GM12878 (cell line): Measurements from ENCODE around the gene KLRK1. TPM values are rescaled to one million over a fixed set of nuclear protein-coding genes. Genes with fewer than 3 reads are reported as not detected.
A peak's percentile ranks its signal among the peaks of the same experiment; 100 is the strongest.

ENCODE experiments used
- ATAC-seq: fragments of 200-7000 bp; cut with Tn5 transposase; 3 replicates; pipeline ENCODE4 v1.9.1; 2020; ENCODE audit warnings: mild to moderate bottlenecking, moderate library complexity
- BruUV-seq: library from RNA; stranded (reverse); fragments of 400-500 nt; replicated peaks from 2 replicates; lab custom pipeline; 2021; lab: Mats Ljungman, UMichigan
- CTCF ChIA-PET: fragments of 300-600 bp; sonication (Branson Sonifier 250); formaldehyde crosslinking; extraction: SDS; loops from one replicate; lab custom pipeline; 2021; ENCODE audit warnings: inconsistent platforms; lab: Yijun Ruan, JAX
- POLR2A ChIA-PET: fragments of 350-600 bp; formaldehyde crosslinking; extraction: SDS; loops from one replicate; lab custom pipeline; 2021; ENCODE audit warnings: inconsistent platforms; lab: Charles Lee
- RAD21 ChIA-PET: fragments of 300-600 bp; sonication (Branson Sonifier 250); formaldehyde crosslinking; loops from one replicate; lab custom pipeline; 2023; ENCODE audit warnings: antibody characterized with exemption; ENCODE audit not compliant: unreplicated experiment; lab: Charles Lee
- SMC1A ChIA-PET: fragments of 300-600 bp; sonication (Branson Sonifier 250); formaldehyde crosslinking; loops from one replicate; lab custom pipeline; 2023; ENCODE audit not compliant: unreplicated experiment, uncharacterized antibody; lab: Charles Lee
- DNase-seq: peaks from one replicate; pipeline ENCODE4 v3.0.0-alpha.2; 2011; ENCODE audit warnings: low read depth, low spot score
- FAIRE-seq: peaks from 3 replicates; lab custom pipeline; 2011; peaks lifted over from hg19 to GRCh38; lab: Jason Lieb, UNC
- H2AFZ ChIP-seq: 2 replicates; pipeline ENCODE4 v1.6.0; 2011; ENCODE audit warnings: low read depth, low read length, control low read depth; ENCODE audit not compliant: control insufficient read depth
- H3K27ac ChIP-seq: 2 replicates; pipeline ENCODE4 v1.5.1; 2011; ENCODE audit warnings: control low read depth; ENCODE audit not compliant: control insufficient read depth, insufficient read depth
- H3K27me3 ChIP-seq, 2 experiments: replicated peaks in 1 of 2; 2 replicates each; pipeline versions ENCODE4 v1.6.0 to v1.6.1; 2011; ENCODE audit warnings: low read length in 1 of 2; ENCODE audit not compliant: control insufficient read depth in 2 of 2, insufficient read depth in 2 of 2
- H3K36me3 ChIP-seq, 2 experiments: 2 replicates each; pipeline ENCODE4 v1.5.1; 2011; ENCODE audit warnings: low read length in 1 of 2; ENCODE audit not compliant: control insufficient read depth in 2 of 2, insufficient read depth in 2 of 2
- H3K4me1 ChIP-seq: 2 replicates; pipeline ENCODE4 v1.6.1; 2011; ENCODE audit warnings: mild to moderate bottlenecking, low read length, moderate library complexity, mixed read lengths; ENCODE audit not compliant: control insufficient read depth, insufficient read depth
- H3K4me2 ChIP-seq: 2 replicates; pipeline ENCODE4 v1.6.0; 2011; ENCODE audit warnings: control low read depth; ENCODE audit not compliant: control insufficient read depth, insufficient read depth
- H3K4me3 ChIP-seq: fragments of 200-600 bp; sonication (generic); 2 replicates; pipeline ENCODE4 v1.5.1; 2016
- H3K79me2 ChIP-seq: 2 replicates; pipeline ENCODE4 v1.6.0; 2011; ENCODE audit warnings: low read length; ENCODE audit not compliant: control insufficient read depth, insufficient read depth
- H3K9ac ChIP-seq: 2 replicates; pipeline ENCODE4 v1.8.0; 2011; ENCODE audit warnings: low read length, control low read depth, mixed read lengths; ENCODE audit not compliant: control insufficient read depth, insufficient read depth
- H3K9me3 ChIP-seq: replicated peaks from 3 replicates; pipeline ENCODE4 v1.5.1; 2011; ENCODE audit warnings: mild to moderate bottlenecking, low read length; ENCODE audit not compliant: control insufficient read depth, insufficient read depth
- H4K20me1 ChIP-seq: 2 replicates; pipeline ENCODE4 v1.6.0; 2011; ENCODE audit not compliant: control insufficient read depth, insufficient read depth
- CHD2 ChIP-seq: IDR thresholded peaks from 2 replicates; pipeline ENCODE4 v1.6.1; 2011; ENCODE audit warnings: low read depth, low read length, improper control_type of control experiment, borderline replicate concordance
- EED ChIP-seq: sonication (generic); IDR thresholded peaks from 2 replicates; pipeline ENCODE4 v1.6.1; 2016; ENCODE audit warnings: antibody characterized with exemption, low read depth
- YY1 ChIP-seq: IDR thresholded peaks from 2 replicates; pipeline ENCODE4 v1.6.1; 2011; ENCODE audit warnings: low read depth, mild to moderate bottlenecking, low read length
- ZNF384 ChIP-seq: IDR thresholded peaks from 2 replicates; pipeline ENCODE4 v1.6.1; 2012; ENCODE audit warnings: low read depth, mild to moderate bottlenecking, low read length, improper control_type of control experiment, borderline replicate concordance
- WGBS: methylation state at CpG from one replicate; pipeline ENCODE4 v1.1.6; 2016; ENCODE audit warnings: low lambda C conversion rate; ENCODE audit not compliant: insufficient replicate concordance, insufficient coverage; ENCODE audit errors: missing lambda C conversion rate; 5-methylcytosine and 5-hydroxymethylcytosine counted together
- in situ Hi-C: fragments of 300-500 bp; cut with MboI; formaldehyde crosslinking; loops from 9 replicates; pipeline ENCODE4 v1.14.3; 2018; ENCODE audit warnings: mixed read lengths
- intact Hi-C: fragments of 100-400 bp; cut with micrococcal nuclease; formaldehyde crosslinking; loops from one replicate; pipeline ENCODE4 v1.14.2; 2022; ENCODE audit not compliant: unreplicated experiment
- polyA plus RNA-seq, 11 experiments: library from polyadenylated mRNA; depleted of rRNA in 4 of 11; unstranded in 6 of 11; stranded (reverse) in 5 of 11; fragments of >200 nt; fragmentation: Nextera tagmentation in 4 of 11; fragmentation: Illumina TruSeq in 1 of 11; extraction: Ambion mirVana in 4 of 11; extraction: Trizol in 1 of 11; gene quantifications; 1 replicate in 1 of 11; 2 replicates in 10 of 11; pipeline versions ENCODE4 v1.2.1 to v1.2.3, GENCODE V29; 2011 to 2016; ENCODE audit warnings: inconsistent platforms in 2 of 11, missing spikeins in 2 of 11, low read depth in 1 of 11
- total RNA-seq, 4 experiments: library from RNA; depleted of rRNA in 3 of 4; stranded (reverse); fragments of >200 nt in 3 of 4; fragmentation: Illumina TruSeq in 1 of 4; extraction: Trizol in 1 of 4; gene quantifications; 2 replicates each; pipeline versions ENCODE4 v1.2.1 to v1.2.3, GENCODE V29; 2013 to 2021

KLRK1 gene
- total and polyA plus RNA-seq, 10 of the 15 experiments (the other 5 are each of a cell fraction or from before 2014, with no cell fraction given), result 0.27 to 2.0 (median 0.99) TPM

- Histone ChIP-seq H3K4me3 (no peak overlapping the region), H4K20me1 (no peaks in the 10 kb centered on the region), H3K9ac (no peak overlapping the region), H3K79me2 (no peaks in the 10 kb centered on the region), H3K4me1 (peaks cover 21% of the 10 kb centered on the region), H3K36me3 (no peaks in the 10 kb centered on the region), H3K27ac (no peak overlapping the region), H3K27me3 (no peaks in the 10 kb centered on the region), H3K9me3 (peaks cover 1% of the 10 kb centered on the region; the same call in 1 of the 3 replicates), H2AFZ (0 out of 2 replicates have a peak overlapping the region, but pooled peaks have one; percentile 38), H3K4me2 (no peak overlapping the region; the same call in 1 of the 2 replicates)
- BruUV-seq, result no TSS peak
- no peak for ATAC-seq
- FAIRE-seq, result no peak
- ChIA-PET CTCF (no interaction called here), SMC1A (interaction anchor here (6.5 kb wide), 1 partner anchor 33 kb away, joined by 41 read pairs; no protein-coding TSS in a partner anchor), POLR2A (interaction anchor here (0.6 to 4.1 kb wide), 3 partner anchors 30 to 1359 kb away, joined by 4 to 24 read pairs (median 6); no protein-coding TSS in a partner anchor), RAD21 (interaction anchor here (0.7 to 6.0 kb wide), 4 partner anchors 24 to 45 kb away, joined by 5 to 75 read pairs (median 14); no protein-coding TSS in a partner anchor)
- DNase-seq, result no peak
- 62% methylated on average over 3 of the region's 3 CpGs for WGBS
- in situ Hi-C loops (no loop called here), intact Hi-C loops (no loop called here)
- TF ChIP-seq ZNF384 (0 out of 2 replicates have a peak, but pooled peaks have one; percentile 21), YY1 (0 out of 2 replicates have a peak, but pooled peaks have one; percentile 13), EED (no peak)
Observed at GRCh38 chr12:10362325-10362724, 27.5 kb downstream of the KLRK1 start.

DNA sequence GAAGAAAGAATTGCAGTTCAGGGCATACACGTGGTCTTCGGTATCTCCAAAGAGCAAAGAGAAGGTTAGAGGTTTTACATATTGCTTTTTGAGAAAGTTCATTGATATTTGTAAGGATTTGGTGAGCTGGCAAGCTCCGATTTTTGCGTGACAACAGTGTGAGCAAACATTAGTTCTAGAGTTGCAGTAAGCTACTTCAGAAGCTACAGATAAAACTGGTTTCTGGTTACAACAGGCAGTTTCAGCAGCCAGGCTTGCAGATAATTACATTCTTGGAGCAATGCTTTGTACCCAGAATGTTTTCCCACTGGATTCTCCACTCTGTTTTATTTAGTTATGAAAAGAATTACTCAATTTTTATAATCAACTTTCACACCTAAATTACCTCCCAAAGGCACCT lies 28.2 kb downstream of the KLRK1 start:
- H3K9ac ChIP-seq, result no peak overlapping the region
- CTCF ChIA-PET, result no interaction called here
- H4K20me1 ChIP-seq, result no peaks in the 10 kb centered on the region
- no peak for FAIRE-seq
- POLR2A ChIA-PET, result no interaction called here
- H3K4me3 ChIP-seq, result no peak overlapping the region
- H3K4me2 ChIP-seq, result no peak overlapping the region
- no peaks in the 10 kb centered on the region; the same call in 2 of the 3 replicates for H3K9me3 ChIP-seq
- no peak overlapping the region for H3K27ac ChIP-seq
- RAD21 ChIA-PET, result no interaction called here
- no peak for TF ChIP-seq CHD2
- in situ Hi-C loops (no loop called here), intact Hi-C loops (no loop called here)
- SMC1A ChIA-PET, result interaction anchor here (0.9 to 1.4 kb wide), 4 partner anchors 45 to 252 kb away, joined by 3 to 4 read pairs (median 3); partner anchors contain the start of gene MAGOHB
- no peak for ATAC-seq
- WGBS, result 56% methylated on average over 4 of the region's 4 CpGs
- H3K4me1 ChIP-seq, result peaks cover 21% of the 10 kb centered on the region
- DNase-seq, result no peak
- no TSS peak for BruUV-seq
- H3K79me2 ChIP-seq, result no peaks in the 10 kb centered on the region
- no peaks in the 10 kb centered on the region for H3K27me3 ChIP-seq
- no peaks in the 10 kb centered on the region for H3K36me3 ChIP-seq
- no peak overlapping the region for H2AFZ ChIP-seq
